HEK293 (cell line): Measurements from ENCODE around the gene ATG4B.
A peak's percentile ranks its signal among the peaks of the same experiment; 100 is the strongest.

ENCODE experiments used
- EGR2 ChIP-seq: fragments of 450-650 bp; formaldehyde crosslinking; IDR thresholded peaks from 2 replicates; pipeline ENCODE4 v1.5.1; 2016; ENCODE audit warnings: low read depth, missing biosample characterization, missing genetic modification characterization
- GLI2 ChIP-seq: fragments of 450-650 bp; formaldehyde crosslinking; IDR thresholded peaks from 2 replicates; pipeline ENCODE4; 2017; ENCODE audit warnings: missing biosample characterization, missing genetic modification characterization, low read depth, borderline replicate concordance
- GLIS2 ChIP-seq: fragments of 450-650 bp; formaldehyde crosslinking; IDR thresholded peaks from 2 replicates; pipeline ENCODE4 v1.5.1; 2016; ENCODE audit warnings: missing biosample characterization, missing genetic modification characterization
- KLF1 ChIP-seq: fragments of 450-650 bp; formaldehyde crosslinking; IDR thresholded peaks from 2 replicates; pipeline ENCODE4 v1.5.1; 2016; ENCODE audit warnings: missing biosample characterization, missing genetic modification characterization
- KLF9 ChIP-seq: fragments of 450-650 bp; formaldehyde crosslinking; IDR thresholded peaks from 2 replicates; pipeline ENCODE4 v1.5.1; 2016; ENCODE audit warnings: missing biosample characterization, missing genetic modification characterization, low read depth
- OSR2 ChIP-seq: fragments of 450-650 bp; formaldehyde crosslinking; IDR thresholded peaks from 2 replicates; pipeline ENCODE4 v1.5.1; 2016; ENCODE audit warnings: missing biosample characterization, missing genetic modification characterization
- SP7 ChIP-seq: fragments of 450-650 bp; formaldehyde crosslinking; IDR thresholded peaks from 2 replicates; pipeline ENCODE4 v1.5.1; 2016; ENCODE audit warnings: missing biosample characterization, missing genetic modification characterization
- YY2 ChIP-seq: fragments of 450-650 bp; formaldehyde crosslinking; IDR thresholded peaks from 2 replicates; pipeline ENCODE4 v1.5.1; 2016; ENCODE audit warnings: missing biosample characterization, missing genetic modification characterization
- ZBTB20 ChIP-seq: fragments of 450-650 bp; formaldehyde crosslinking; IDR thresholded peaks from 2 replicates; pipeline ENCODE4 v1.5.1; 2016; ENCODE audit warnings: missing biosample characterization, missing genetic modification characterization
- ZBTB48 ChIP-seq: fragments of 450-650 bp; formaldehyde crosslinking; IDR thresholded peaks from 2 replicates; pipeline ENCODE4 v1.5.1; 2016; ENCODE audit warnings: missing biosample characterization, missing genetic modification characterization
- ZIC2 ChIP-seq: fragments of 450-650 bp; formaldehyde crosslinking; IDR thresholded peaks from 2 replicates; pipeline ENCODE4 v1.5.1; 2016; ENCODE audit warnings: missing biosample characterization, missing genetic modification characterization
- ZNF211 ChIP-seq: fragments of 450-650 bp; formaldehyde crosslinking; IDR thresholded peaks from 2 replicates; pipeline ENCODE4 v1.5.1; 2016; ENCODE audit warnings: low read depth, missing biosample characterization, missing genetic modification characterization
- ZNF24 ChIP-seq: fragments of 450-650 bp; formaldehyde crosslinking; IDR thresholded peaks from 2 replicates; pipeline ENCODE4 v1.5.1; 2016; ENCODE audit warnings: missing biosample characterization, missing genetic modification characterization
- ZNF311 ChIP-seq: fragments of 450-650 bp; formaldehyde crosslinking; IDR thresholded peaks from 2 replicates; pipeline ENCODE4 v1.5.1; 2017; ENCODE audit warnings: missing biosample characterization, missing genetic modification characterization, borderline replicate concordance
- ZNF354C ChIP-seq: fragments of 450-650 bp; formaldehyde crosslinking; IDR thresholded peaks from 2 replicates; pipeline ENCODE4 v1.5.1; 2016; ENCODE audit warnings: missing biosample characterization, missing genetic modification characterization, low read depth, borderline replicate concordance
- ZNF394 ChIP-seq: fragments of 450-650 bp; formaldehyde crosslinking; IDR thresholded peaks from 2 replicates; pipeline ENCODE4 v1.5.1; 2016; ENCODE audit warnings: missing biosample characterization, missing genetic modification characterization, mild to moderate bottlenecking, moderate library complexity, borderline replicate concordance
- ZNF48 ChIP-seq: fragments of 450-650 bp; formaldehyde crosslinking; IDR thresholded peaks from 2 replicates; pipeline ENCODE4 v1.5.1; 2016; ENCODE audit warnings: missing biosample characterization, missing genetic modification characterization
- ZNF510 ChIP-seq: fragments of 450-650 bp; formaldehyde crosslinking; IDR thresholded peaks from 2 replicates; pipeline ENCODE4 v1.5.1; 2018; ENCODE audit warnings: mild to moderate bottlenecking, missing genetic modification characterization, missing biosample characterization; ENCODE audit not compliant: insufficient replicate concordance
- ZNF529 ChIP-seq: fragments of 450-650 bp; formaldehyde crosslinking; IDR thresholded peaks from 2 replicates; pipeline ENCODE4 v1.5.1; 2017; ENCODE audit warnings: missing genetic modification characterization, missing biosample characterization; ENCODE audit not compliant: insufficient replicate concordance
- ZNF530 ChIP-seq: fragments of 450-650 bp; formaldehyde crosslinking; IDR thresholded peaks from 2 replicates; pipeline ENCODE4 v1.5.1; 2016; ENCODE audit warnings: low read depth, missing biosample characterization, missing genetic modification characterization
- ZNF549 ChIP-seq: fragments of 450-650 bp; IDR thresholded peaks from 2 replicates; pipeline ENCODE4 v1.5.1; 2018; ENCODE audit warnings: missing biosample characterization, missing genetic modification characterization, mild to moderate bottlenecking, inconsistent platforms, moderate library complexity
- ZNF610 ChIP-seq: fragments of 450-650 bp; formaldehyde crosslinking; IDR thresholded peaks from 2 replicates; pipeline ENCODE4 v1.5.1; 2016; ENCODE audit warnings: missing biosample characterization, missing genetic modification characterization, borderline replicate concordance
- ZNF624 ChIP-seq: fragments of 450-650 bp; formaldehyde crosslinking; IDR thresholded peaks from 2 replicates; pipeline ENCODE4 v1.5.1; 2017; ENCODE audit warnings: missing biosample characterization, missing genetic modification characterization
- ZNF707 ChIP-seq: fragments of 450-650 bp; formaldehyde crosslinking; IDR thresholded peaks from 2 replicates; pipeline ENCODE4 v1.5.1; 2016; ENCODE audit warnings: missing biosample characterization, missing genetic modification characterization
- ZXDB ChIP-seq: fragments of 450-650 bp; formaldehyde crosslinking; IDR thresholded peaks from 2 replicates; pipeline ENCODE4 v1.5.1; 2016; ENCODE audit warnings: missing biosample characterization, missing genetic modification characterization
- TF ChIP-seq, protein P1 (sequence below): fragments of 450-650 bp; formaldehyde crosslinking; IDR thresholded peaks from 2 replicates; pipeline ENCODE4 v1.5.1; 2016; ENCODE audit warnings: missing biosample characterization, missing genetic modification characterization
- TF ChIP-seq, protein P2 (sequence below): fragments of 450-650 bp; formaldehyde crosslinking; IDR thresholded peaks from 2 replicates; pipeline ENCODE4 v1.5.1; 2016; ENCODE audit warnings: missing biosample characterization, missing genetic modification characterization
- TF ChIP-seq, protein P3 (sequence below): fragments of 450-650 bp; formaldehyde crosslinking; optimal IDR thresholded peaks from 2 replicates; pipeline ENCODE3; 2016; ENCODE audit warnings: missing biosample characterization, mild to moderate bottlenecking, missing genetic modification characterization
- TF ChIP-seq, protein P4 (sequence below): fragments of 450-650 bp; formaldehyde crosslinking; IDR thresholded peaks from 2 replicates; pipeline ENCODE4 v1.5.1; 2017; ENCODE audit warnings: missing biosample characterization, missing genetic modification characterization
- TF ChIP-seq, protein P5 (sequence below): fragments of 450-650 bp; formaldehyde crosslinking; IDR thresholded peaks from 2 replicates; pipeline ENCODE4 v1.5.1; 2017; ENCODE audit warnings: missing biosample characterization, missing genetic modification characterization

The ATG4B gene

DNA sequence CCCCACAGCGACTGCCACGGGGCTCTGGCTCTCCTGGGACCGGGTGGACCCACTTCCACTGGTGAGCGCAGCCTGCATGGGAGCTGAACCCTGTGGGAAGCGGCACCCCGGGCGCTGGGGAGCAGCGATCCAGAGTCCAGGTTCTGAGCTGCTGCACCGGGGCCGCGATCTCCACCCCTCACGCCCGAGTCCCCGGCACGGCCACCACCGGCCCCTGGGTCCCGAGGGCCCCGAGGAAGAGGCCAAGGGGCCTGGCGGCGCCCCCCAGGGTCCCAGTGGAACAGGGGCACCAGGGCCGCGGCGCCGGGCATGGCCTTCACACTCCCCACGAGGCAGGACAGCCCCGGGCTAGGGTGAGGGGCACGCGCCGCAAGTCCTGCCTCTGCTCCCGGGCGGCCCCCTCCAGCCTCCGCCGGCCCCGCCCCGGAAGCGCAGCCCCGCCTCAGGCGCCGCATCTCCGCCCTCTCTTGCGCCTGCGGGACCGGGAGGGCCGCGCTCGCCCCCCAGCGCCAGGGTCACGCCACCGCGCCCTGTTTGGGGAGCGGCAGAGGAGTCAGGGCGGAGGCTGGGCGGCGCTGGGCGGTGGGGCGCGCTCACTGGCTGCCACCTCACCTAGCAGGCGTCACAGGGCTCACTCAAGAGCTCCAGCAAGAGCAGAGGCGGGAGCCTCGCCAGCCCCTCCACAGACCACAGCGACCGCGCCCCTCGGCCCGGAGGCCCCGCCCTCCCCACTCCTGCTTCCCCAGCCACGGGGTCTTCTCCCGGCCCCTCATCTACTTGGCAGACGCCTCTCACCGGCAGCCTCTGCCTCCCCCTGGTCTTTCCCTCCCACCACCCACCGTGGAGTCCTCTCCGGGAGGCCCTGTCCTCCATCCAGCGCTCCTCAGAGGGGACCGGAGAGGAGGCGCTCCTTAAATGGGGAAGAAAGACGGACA is 27.4 kb upstream of the ATG4B start (continued):
- TF ChIP-seq EGR2 (tag by site-specific recombination) (peak; percentile 60), GLIS2 (tag by site-specific recombination) (peak; percentile 54), ZNF610 (tag by site-specific recombination) (peak; percentile 88), GLI2 (no peak), ZXDB (0 out of 2 replicates have a peak, but pooled peaks have one; percentile 12), ZNF529 (tag by site-specific recombination) (no peak), ZBTB20 (tag by site-specific recombination) (peak; percentile 78), KLF1 (tag by site-specific recombination) (peak; percentile 95), ZNF530 (tag by site-specific recombination) (no peak), ZNF549 (tag by site-specific recombination) (no peak), ZNF311 (no peak), ZNF354C (tag by site-specific recombination) (no peak), ZNF624 (tag by site-specific recombination) (no peak), KLF9 (peak; percentile 60; the same call in 1 of the 2 replicates), ZNF48 (tag by site-specific recombination) (no peak), ZIC2 (0 out of 2 replicates have a peak, but pooled peaks have one; percentile 26), ZNF510 (tag by site-specific recombination) (no peak), ZNF707 (tag by site-specific recombination) (no peak), SP7 (tag by site-specific recombination) (0 out of 2 replicates have a peak, but pooled peaks have one; percentile 22), OSR2 (tag by site-specific recombination) (0 out of 2 replicates have a peak, but pooled peaks have one; percentile 17), YY2 (tag by site-specific recombination) (no peak), ZNF211 (tag by site-specific recombination) (no peak), ZNF394 (tag by site-specific recombination) (no peak), ZBTB48 (tag by site-specific recombination) (0 out of 2 replicates have a peak, but pooled peaks have one; percentile 25), ZNF24 (no peak)
- TF ChIP-seq, protein P1, sequence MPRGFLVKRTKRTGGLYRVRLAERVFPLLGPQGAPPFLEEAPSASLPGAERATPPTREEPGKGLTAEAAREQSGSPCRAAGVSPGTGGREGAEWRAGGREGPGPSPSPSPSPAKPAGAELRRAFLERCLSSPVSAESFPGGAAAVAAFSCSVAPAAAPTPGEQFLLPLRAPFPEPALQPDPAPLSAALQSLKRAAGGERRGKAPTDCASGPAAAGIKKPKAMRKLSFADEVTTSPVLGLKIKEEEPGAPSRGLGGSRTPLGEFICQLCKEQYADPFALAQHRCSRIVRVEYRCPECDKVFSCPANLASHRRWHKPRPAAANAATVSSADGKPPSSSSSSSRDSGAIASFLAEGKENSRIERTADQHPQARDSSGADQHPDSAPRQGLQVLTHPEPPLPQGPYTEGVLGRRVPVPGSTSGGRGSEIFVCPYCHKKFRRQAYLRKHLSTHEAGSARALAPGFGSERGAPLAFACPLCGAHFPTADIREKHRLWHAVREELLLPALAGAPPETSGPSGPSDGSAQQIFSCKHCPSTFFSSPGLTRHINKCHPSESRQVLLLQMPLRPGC (tag by site-specific recombination), result no peak
- TF ChIP-seq, protein P2, sequence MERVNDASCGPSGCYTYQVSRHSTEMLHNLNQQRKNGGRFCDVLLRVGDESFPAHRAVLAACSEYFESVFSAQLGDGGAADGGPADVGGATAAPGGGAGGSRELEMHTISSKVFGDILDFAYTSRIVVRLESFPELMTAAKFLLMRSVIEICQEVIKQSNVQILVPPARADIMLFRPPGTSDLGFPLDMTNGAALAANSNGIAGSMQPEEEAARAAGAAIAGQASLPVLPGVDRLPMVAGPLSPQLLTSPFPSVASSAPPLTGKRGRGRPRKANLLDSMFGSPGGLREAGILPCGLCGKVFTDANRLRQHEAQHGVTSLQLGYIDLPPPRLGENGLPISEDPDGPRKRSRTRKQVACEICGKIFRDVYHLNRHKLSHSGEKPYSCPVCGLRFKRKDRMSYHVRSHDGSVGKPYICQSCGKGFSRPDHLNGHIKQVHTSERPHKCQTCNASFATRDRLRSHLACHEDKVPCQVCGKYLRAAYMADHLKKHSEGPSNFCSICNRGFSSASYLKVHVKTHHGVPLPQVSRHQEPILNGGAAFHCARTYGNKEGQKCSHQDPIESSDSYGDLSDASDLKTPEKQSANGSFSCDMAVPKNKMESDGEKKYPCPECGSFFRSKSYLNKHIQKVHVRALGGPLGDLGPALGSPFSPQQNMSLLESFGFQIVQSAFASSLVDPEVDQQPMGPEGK (tag by site-specific recombination), result peak; percentile 69
- TF ChIP-seq, protein P3, sequence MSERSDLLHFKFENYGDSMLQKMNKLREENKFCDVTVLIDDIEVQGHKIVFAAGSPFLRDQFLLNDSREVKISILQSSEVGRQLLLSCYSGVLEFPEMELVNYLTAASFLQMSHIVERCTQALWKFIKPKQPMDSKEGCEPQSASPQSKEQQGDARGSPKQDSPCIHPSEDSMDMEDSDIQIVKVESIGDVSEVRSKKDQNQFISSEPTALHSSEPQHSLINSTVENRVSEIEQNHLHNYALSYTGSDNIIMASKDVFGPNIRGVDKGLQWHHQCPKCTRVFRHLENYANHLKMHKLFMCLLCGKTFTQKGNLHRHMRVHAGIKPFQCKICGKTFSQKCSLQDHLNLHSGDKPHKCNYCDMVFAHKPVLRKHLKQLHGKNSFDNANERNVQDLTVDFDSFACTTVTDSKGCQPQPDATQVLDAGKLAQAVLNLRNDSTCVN (tag by site-specific recombination), result peak; percentile 85
- TF ChIP-seq, protein P4, sequence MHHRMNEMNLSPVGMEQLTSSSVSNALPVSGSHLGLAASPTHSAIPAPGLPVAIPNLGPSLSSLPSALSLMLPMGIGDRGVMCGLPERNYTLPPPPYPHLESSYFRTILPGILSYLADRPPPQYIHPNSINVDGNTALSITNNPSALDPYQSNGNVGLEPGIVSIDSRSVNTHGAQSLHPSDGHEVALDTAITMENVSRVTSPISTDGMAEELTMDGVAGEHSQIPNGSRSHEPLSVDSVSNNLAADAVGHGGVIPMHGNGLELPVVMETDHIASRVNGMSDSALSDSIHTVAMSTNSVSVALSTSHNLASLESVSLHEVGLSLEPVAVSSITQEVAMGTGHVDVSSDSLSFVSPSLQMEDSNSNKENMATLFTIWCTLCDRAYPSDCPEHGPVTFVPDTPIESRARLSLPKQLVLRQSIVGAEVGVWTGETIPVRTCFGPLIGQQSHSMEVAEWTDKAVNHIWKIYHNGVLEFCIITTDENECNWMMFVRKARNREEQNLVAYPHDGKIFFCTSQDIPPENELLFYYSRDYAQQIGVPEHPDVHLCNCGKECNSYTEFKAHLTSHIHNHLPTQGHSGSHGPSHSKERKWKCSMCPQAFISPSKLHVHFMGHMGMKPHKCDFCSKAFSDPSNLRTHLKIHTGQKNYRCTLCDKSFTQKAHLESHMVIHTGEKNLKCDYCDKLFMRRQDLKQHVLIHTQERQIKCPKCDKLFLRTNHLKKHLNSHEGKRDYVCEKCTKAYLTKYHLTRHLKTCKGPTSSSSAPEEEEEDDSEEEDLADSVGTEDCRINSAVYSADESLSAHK (tag by site-specific recombination), result no peak
- TF ChIP-seq, protein P5, sequence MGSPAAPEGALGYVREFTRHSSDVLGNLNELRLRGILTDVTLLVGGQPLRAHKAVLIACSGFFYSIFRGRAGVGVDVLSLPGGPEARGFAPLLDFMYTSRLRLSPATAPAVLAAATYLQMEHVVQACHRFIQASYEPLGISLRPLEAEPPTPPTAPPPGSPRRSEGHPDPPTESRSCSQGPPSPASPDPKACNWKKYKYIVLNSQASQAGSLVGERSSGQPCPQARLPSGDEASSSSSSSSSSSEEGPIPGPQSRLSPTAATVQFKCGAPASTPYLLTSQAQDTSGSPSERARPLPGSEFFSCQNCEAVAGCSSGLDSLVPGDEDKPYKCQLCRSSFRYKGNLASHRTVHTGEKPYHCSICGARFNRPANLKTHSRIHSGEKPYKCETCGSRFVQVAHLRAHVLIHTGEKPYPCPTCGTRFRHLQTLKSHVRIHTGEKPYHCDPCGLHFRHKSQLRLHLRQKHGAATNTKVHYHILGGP (tag by site-specific recombination), result no peak
